Measurements from ENCODE around the gene WFS1. TPM values are rescaled to one million over a fixed set of nuclear protein-coding genes. Genes with fewer than 3 reads are reported as not detected.
A peak's percentile ranks its signal among the peaks of the same experiment; 100 is the strongest.

WFS1 gene
- total and polyA plus RNA-seq, 2 of the 8 experiments (the other 6 are each of a cell fraction or from before 2014, with no cell fraction given), result 29.1 to 43.1 TPM

- Histone ChIP-seq H2BK5ac (ENCODE audit: low read depth, low read length) (no peak overlapping the region), H2BK12ac (ENCODE audit: low read depth, low read length) (no peak overlapping the region), H2AK5ac (ENCODE audit: low read depth, low read length) (no peak overlapping the region), H3K9ac (replicated peaks in 1 of 4; ENCODE audit: extremely low read depth in 1 of 4, low read depth in 3 of 4, low read length in 3 of 4) (no peak overlapping the region; a peak in 1 of 7 replicates), H2BK15ac (ENCODE audit: low read length) (no peak overlapping the region), H3K4me3 (ENCODE audit: extremely low read depth in 1 of 4, insufficient read depth in 2 of 4, low read depth in 3 of 4, low read length in 4 of 4) (no peak overlapping the region), H3K56ac (replicated peaks; ENCODE audit: insufficient read length, low read depth, low read length) (no peak overlapping the region), H3K27ac (ENCODE audit: low read depth, low read length) (no peak overlapping the region; the same call in 1 of the 2 replicates), H4K20me1 (replicated peaks in 1 of 2; ENCODE audit: control insufficient read depth in 1 of 2, insufficient read depth in 2 of 2, low read length in 2 of 2) (peaks cover 4 to 20% of the 10 kb centered on the region in 2 experiments), H3K4me1 (replicated peaks in 1 of 4; ENCODE audit: control insufficient read depth in 3 of 4, insufficient read depth in 4 of 4, low read length in 3 of 4) (peaks cover 0 to 18% (median 6%) of the 10 kb centered on the region in 4 experiments; a peak in 6 of 7 replicates), H4K91ac (replicated peaks; ENCODE audit: insufficient read length, low read length) (peak overlapping the region; percentile 65), H3K23me2 (ENCODE audit: low read depth, low read length) (no peaks in the 10 kb centered on the region; the same call in 1 of the 2 replicates), H3K18ac (ENCODE audit: extremely low read depth, low read length) (no peak overlapping the region), H3K4ac (replicated peaks; ENCODE audit: insufficient read length, low read depth, low read length) (no peak overlapping the region), H3K4me2 (ENCODE audit: insufficient read depth in 1 of 2, low read depth in 2 of 2, low read length in 2 of 2) (no peak overlapping the region), H4K8ac (ENCODE audit: extremely low read depth, insufficient read depth, low read length) (0 out of 2 replicates have a peak overlapping the region, but pooled peaks have one; percentile 76), H2AFZ (ENCODE audit: low read length) (no peak overlapping the region), H2BK120ac (replicated peaks; ENCODE audit: low read depth, low read length) (no peak overlapping the region), H2BK20ac (ENCODE audit: low read length) (no peak overlapping the region), H3K79me1 (ENCODE audit: low read depth, low read length) (peaks cover 2% of the 10 kb centered on the region; the same call in 1 of the 2 replicates), H3K23ac (ENCODE audit: insufficient read length) (no peak overlapping the region), H3K14ac (ENCODE audit: insufficient read length) (no peak overlapping the region), H4K5ac (ENCODE audit: insufficient read length, low read depth, low read length) (peak overlapping the region; percentile 2), H3K27me3 (replicated peaks in 1 of 4; ENCODE audit: control insufficient read depth in 3 of 4, extremely low read depth in 1 of 4, insufficient read depth in 3 of 4, low read length in 3 of 4) (no peaks in the 10 kb centered on the region), H3K79me2 (ENCODE audit: control insufficient read depth in 1 of 2, insufficient read depth in 2 of 2, low read length in 2 of 2) (peaks cover 0 to 6% of the 10 kb centered on the region in 2 experiments; a peak in 1 of 4 replicates), H3K9me3 (ENCODE audit: insufficient read depth in 2 of 2, low read depth in 1 of 2, low read length in 1 of 2) (no peaks in the 10 kb centered on the region), H3K36me3 (ENCODE audit: control insufficient read depth in 2 of 4, insufficient read depth in 4 of 4, low read length in 3 of 4) (peaks cover 2 to 5% (median 3%) of the 10 kb centered on the region in 4 experiments; a peak in 2 of 8 replicates)
- ChIA-PET CTCF (ENCODE audit: partially characterized antibody) (interaction anchor here (1.1 to 37.7 kb wide), 5 partner anchors 15 to 271 kb away, joined by 3 to 908 read pairs (median 4); no protein-coding TSS in a partner anchor), POLR2A (ENCODE audit: partially characterized antibody) (no interaction called here)
- no peak for FAIRE-seq
- WGBS, 2 experiments (ENCODE audit: extremely low coverage in 1 of 2, insufficient coverage in 1 of 2, insufficient read length in 1 of 2, insufficient replicate concordance in 2 of 2, low coverage in 1 of 2, low lambda C conversion rate in 2 of 2, missing lambda C conversion rate in 1 of 2), result 85% methylated on average over 10 of the region's 10 CpGs; no CpG with 5 or more reads in 1 of the 2 experiments
- TF ChIP-seq SIX5 (IDR thresholded peaks at IDR 0.05; ENCODE audit: low read depth, low read length), result no peak
- DNase-seq (ENCODE audit: low read depth in 1 of 2, low spot score in 2 of 2), result no peak
Measured at GRCh38 chr4:6275351-6275750, 5.7 kb downstream of the WFS1 start.
